NCI-H526 treated with DMSO at 0.1 percent for 48 hours (cell line): Measurements from ENCODE around the gene IL1A.

Experiments used
- DNase-seq: peaks from one replicate; lab custom pipeline; 2025; lab: John Stamatoyannopoulos, UW

IL1A gene

DNA sequence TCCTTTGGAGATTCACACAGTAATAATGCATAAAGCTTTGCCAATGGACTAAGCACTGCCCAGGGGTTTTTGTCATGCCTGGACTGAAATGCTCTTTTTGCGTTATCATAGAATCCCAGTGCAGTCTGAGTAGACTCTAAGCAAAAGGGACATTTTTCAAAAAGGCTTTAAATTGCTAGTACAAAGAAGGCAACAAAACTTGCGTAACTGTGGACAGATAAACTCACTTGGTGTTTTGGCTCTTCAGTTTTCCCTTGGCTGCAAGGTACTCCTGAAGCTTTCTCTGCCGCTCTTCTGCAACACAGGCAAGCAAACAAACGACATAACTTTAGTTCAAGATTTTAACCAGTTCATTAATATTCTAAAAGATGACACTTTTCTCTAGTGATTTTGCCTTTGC, 22.0 kb downstream of the IL1A start:
- DNase-seq: no peak

- DNase-seq: no peak
Observed at GRCh38 chr2:112760149-112760548, 24.1 kb downstream of the IL1A start.

GRCh38 chr2:112758711-112759110, 25.6 kb downstream of the IL1A start:
- DNase-seq: no peak

DNA sequence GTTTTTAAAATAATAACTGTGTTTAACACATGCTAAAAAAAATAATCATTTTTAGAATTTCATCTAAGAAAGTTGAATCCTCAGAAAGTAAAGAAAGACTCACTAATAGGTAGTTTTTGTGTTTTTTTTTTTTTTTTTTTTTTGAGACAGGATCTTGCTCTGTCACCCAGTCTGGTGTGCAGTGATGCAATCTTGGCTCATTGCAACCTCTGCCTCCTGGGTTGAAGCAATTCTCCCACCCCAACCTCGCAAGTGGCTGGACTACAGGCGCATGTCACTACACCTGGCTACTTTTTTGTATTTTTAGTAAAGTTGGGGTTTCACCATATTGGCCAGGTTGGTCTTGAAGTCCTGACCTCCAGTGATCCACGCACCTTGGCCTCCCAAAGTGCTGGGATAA, 27.0 kb downstream of the IL1A start:
- DNase-seq: no peak

DNA sequence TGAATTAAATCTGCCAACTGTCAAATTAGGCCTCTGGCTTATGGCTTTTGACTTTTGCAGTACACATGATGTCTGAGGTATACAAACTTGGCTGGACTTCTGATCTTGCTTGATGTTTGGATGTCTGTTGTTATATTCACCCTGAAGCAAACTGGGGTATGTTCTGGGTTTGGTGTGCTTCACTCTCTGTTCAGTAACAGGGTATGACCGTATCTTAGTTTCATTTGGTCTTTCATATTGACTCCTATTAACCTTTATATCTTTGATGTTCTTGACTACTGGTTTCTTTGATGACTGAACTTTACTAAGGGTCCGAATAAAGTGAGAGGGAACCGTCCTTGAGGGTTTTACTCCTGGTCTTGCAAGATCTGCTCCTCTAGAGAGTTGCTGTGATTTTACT, 28.1 kb downstream of the IL1A start:
- DNase-seq: no peak

GRCh38 chr2:112755444-112755843, 28.8 kb downstream of the IL1A start:
- no peak for DNase-seq

GRCh38 chr2:112754564-112754963, 29.7 kb downstream of the IL1A start:
- no peak for DNase-seq

GRCh38 chr2:112752667-112753066, 31.6 kb downstream of the IL1A start:
- no peak for DNase-seq

GRCh38 chr2:112751451-112752197, 32.7 kb downstream of the IL1A start:
- no peak for DNase-seq

GRCh38 chr2:112750560-112750843, 33.8 kb downstream of the IL1A start:
- no peak for DNase-seq

- DNase-seq: peak; percentile 19
Observed at GRCh38 chr2:112749755-112750559, 34.3 kb downstream of the IL1A start.

DNA sequence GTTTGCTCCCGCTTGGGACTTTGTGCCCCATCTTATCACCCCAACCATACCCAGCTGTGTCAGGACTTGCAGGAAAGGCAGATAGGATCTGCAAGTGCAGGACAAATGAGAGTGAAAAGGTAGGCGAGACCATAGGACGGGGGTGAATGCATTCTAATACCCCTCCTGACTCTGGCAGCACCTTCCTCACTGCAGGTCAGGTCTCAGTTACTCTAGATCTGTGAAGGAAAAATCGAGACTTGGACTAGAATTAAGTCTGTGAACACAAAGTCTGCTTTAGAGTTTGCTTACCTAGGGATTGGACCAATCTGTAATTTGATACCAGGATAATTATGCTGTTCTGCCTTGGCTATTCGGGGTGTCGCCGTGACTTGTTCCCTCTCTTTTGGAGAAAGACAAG, 43.8 kb downstream of the IL1A start:
- no peak for DNase-seq

GRCh38 chr2:112737542-112738232, 46.6 kb downstream of the IL1A start:
- no peak for DNase-seq

- DNase-seq: no peak
Observed at GRCh38 chr2:112733871-112734270, 50.4 kb downstream of the IL1A start.

- no peak for DNase-seq
Observed at GRCh38 chr2:112733456-112733855, 50.8 kb downstream of the IL1A start.

- DNase-seq: no peak
Observed at GRCh38 chr2:112731479-112731878, 52.8 kb downstream of the IL1A start.

- DNase-seq: no peak
Observed at GRCh38 chr2:112730791-112731190, 53.5 kb downstream of the IL1A start.

DNA sequence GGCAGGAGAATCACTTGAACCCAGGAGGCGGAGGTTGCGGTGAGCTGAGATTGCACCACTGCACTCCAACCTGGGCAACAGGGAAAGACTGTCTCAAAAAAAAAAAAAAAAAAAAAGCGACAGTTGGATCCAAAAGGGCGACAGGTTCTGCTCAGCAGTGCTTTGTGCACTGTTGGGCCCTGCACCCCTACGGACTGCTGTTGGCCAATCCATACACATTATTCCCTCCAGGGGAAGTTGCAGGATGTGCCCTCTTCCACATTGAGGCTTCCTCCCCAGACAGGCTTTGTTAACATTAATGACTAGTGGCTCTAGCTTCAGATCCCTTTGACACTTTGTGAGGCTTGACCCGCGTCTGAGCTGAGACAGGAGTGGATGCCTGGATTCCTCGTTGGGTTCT, 54.1 kb downstream of the IL1A start:
- DNase-seq: no peak

GRCh38 chr2:112728378-112729175, 55.7 kb downstream of the IL1A start:
- DNase-seq: no peak

GRCh38 chr2:112728029-112728362, 56.3 kb downstream of the IL1A start:
- DNase-seq: no peak

- DNase-seq: no peak
Observed at GRCh38 chr2:112727276-112728028, 56.8 kb downstream of the IL1A start.
